ENCODE measurements around the gene PRDX6. TPM values are rescaled to one million over a fixed set of nuclear protein-coding genes. Genes with fewer than 3 reads are reported as not detected.
"Not testable (repeated sequence)": the region's sequence is repeated elsewhere in the genome, so short reads cannot be mapped to it uniquely, and the experiment has no call there.

Gene PRDX6
- total and polyA plus RNA-seq, 5 experiments from 2014 or later = 109 to 269 (median 181) TPM

- no peak overlapping the region for H3K4me3 Mint-ChIP-seq
- H3K27ac Mint-ChIP-seq = no peak overlapping the region
- POLR2A ChIA-PET = interaction anchor here (0.7 kb wide), 1 partner anchor 477 kb away, joined by 4 read pairs; no protein-coding TSS in a partner anchor
- no peak for DNase-seq
- no peak for ATAC-seq
- peaks cover 28 to 97% (median 31%) of the 10 kb centered on the region in 3 donors for H3K36me3 Mint-ChIP-seq
- H3K9me3 Mint-ChIP-seq = no peaks in the 10 kb centered on the region
- H3K27me3 Mint-ChIP-seq = no peaks in the 10 kb centered on the region
- peaks cover 13 to 24% (median 21%) of the 10 kb centered on the region in 4 donors for H3K4me1 Mint-ChIP-seq
Observed at GRCh38 chr1:173484276-173484675, 7.1 kb downstream of the PRDX6 start.

GRCh38 chr1:173485401-173485800 is 8.3 kb downstream of the PRDX6 start:
- DNase-seq (no peak), ATAC-seq (no peak)
- H3K27ac Mint-ChIP-seq = peak overlapping the region in 2 of 10 donors; percentile 25 to 68
- H3K27me3 Mint-ChIP-seq = no peaks in the 10 kb centered on the region
- peaks cover 28 to 94% (median 38%) of the 10 kb centered on the region in 3 donors for H3K36me3 Mint-ChIP-seq
- peaks cover 1 to 14% (median 10%) of the 10 kb centered on the region in 4 donors for H3K4me1 Mint-ChIP-seq
- H3K9me3 Mint-ChIP-seq = no peaks in the 10 kb centered on the region
- POLR2A ChIA-PET = no interaction called here
- H3K4me3 Mint-ChIP-seq = no peak overlapping the region

- no peaks in the 10 kb centered on the region for H3K9me3 Mint-ChIP-seq
- POLR2A ChIA-PET = no interaction called here
- no peaks in the 10 kb centered on the region for H3K27me3 Mint-ChIP-seq
- ATAC-seq (no peak), DNase-seq (no peak)
- H3K36me3 Mint-ChIP-seq = peaks cover 19 to 71% (median 38%) of the 10 kb centered on the region in 3 donors
- peak overlapping the region in 6 of 10 donors; percentile 3 to 69 (median 42) for H3K27ac Mint-ChIP-seq
- no peak overlapping the region for H3K4me3 Mint-ChIP-seq
- peaks cover 0 to 6% (median 1%) of the 10 kb centered on the region in 4 donors for H3K4me1 Mint-ChIP-seq
Observed at GRCh38 chr1:173488001-173488400, 10.9 kb downstream of the PRDX6 start.

- H3K36me3 Mint-ChIP-seq = peaks cover 18 to 61% (median 38%) of the 10 kb centered on the region in 3 donors
- H3K9me3 Mint-ChIP-seq = peaks cover 0 to 4% (median 0%) of the 10 kb centered on the region in 9 donors
- no peak overlapping the region for H3K4me3 Mint-ChIP-seq
- POLR2A ChIA-PET = no interaction called here
- H3K27me3 Mint-ChIP-seq = no peaks in the 10 kb centered on the region
- peaks cover 0 to 5% (median 1%) of the 10 kb centered on the region in 4 donors for H3K4me1 Mint-ChIP-seq
- ATAC-seq (no peak), DNase-seq (no peak)
- H3K27ac Mint-ChIP-seq = peak overlapping the region in 3 of 10 donors; percentile 9 to 44 (median 14)
Observed at GRCh38 chr1:173489149-173489600, 12.0 kb downstream of the PRDX6 start.

GRCh38 chr1:173489929-173490328 is 12.8 kb downstream of the PRDX6 start:
- peaks cover 0 to 4% (median 0%) of the 10 kb centered on the region in 9 donors for H3K9me3 Mint-ChIP-seq
- no peak for DNase-seq
- peaks cover 0 to 3% (median 1%) of the 10 kb centered on the region in 4 donors for H3K4me1 Mint-ChIP-seq
- POLR2A ChIA-PET = no interaction called here
- H3K27ac Mint-ChIP-seq = peak overlapping the region in 3 of 10 donors; percentile 12 to 62 (median 55)
- no peak for ATAC-seq
- H3K36me3 Mint-ChIP-seq = peaks cover 15 to 54% (median 37%) of the 10 kb centered on the region in 3 donors
- H3K4me3 Mint-ChIP-seq = no peak overlapping the region
- H3K27me3 Mint-ChIP-seq = no peaks in the 10 kb centered on the region

GRCh38 chr1:173491508-173491907 is 14.4 kb downstream of the PRDX6 start:
- Mint-ChIP-seq H3K9me3 (peaks cover 0 to 4% (median 0%) of the 10 kb centered on the region in 9 donors), H3K27me3 (no peaks in the 10 kb centered on the region), H3K4me3 (no peak overlapping the region), H3K36me3 (peaks cover 8 to 38% (median 29%) of the 10 kb centered on the region in 3 donors), H3K4me1 (peaks cover 0 to 2% (median 0%) of the 10 kb centered on the region in 4 donors), H3K27ac (no peak overlapping the region)
- POLR2A ChIA-PET = no interaction called here
- DNase-seq = no peak
- ATAC-seq = no peak

GRCh38 chr1:173493125-173493524 is 16.0 kb downstream of the PRDX6 start:
- H3K9me3 Mint-ChIP-seq, H3K27ac Mint-ChIP-seq, H3K27me3 Mint-ChIP-seq, POLR2A ChIA-PET, ATAC-seq, H3K4me1 Mint-ChIP-seq, H3K4me3 Mint-ChIP-seq, DNase-seq: not testable (repeated sequence)
- peaks cover 0 to 31% (median 22%) of the 10 kb centered on the region in 3 donors for H3K36me3 Mint-ChIP-seq

- no peak overlapping the region for H3K27ac Mint-ChIP-seq
- ATAC-seq (no peak), DNase-seq (no peak)
- H3K4me1 Mint-ChIP-seq = peaks cover 0 to 2% (median 0%) of the 10 kb centered on the region in 4 donors
- H3K4me3 Mint-ChIP-seq = no peak overlapping the region
- H3K9me3 Mint-ChIP-seq = peaks cover 0 to 7% (median 2%) of the 10 kb centered on the region in 9 donors
- peaks cover 0 to 19% (median 0%) of the 10 kb centered on the region in 3 donors for H3K36me3 Mint-ChIP-seq
- no peaks in the 10 kb centered on the region for H3K27me3 Mint-ChIP-seq
- POLR2A ChIA-PET = no interaction called here
Observed at GRCh38 chr1:173495609-173496267, 18.6 kb downstream of the PRDX6 start.

GRCh38 chr1:173496757-173497320 is 19.7 kb downstream of the PRDX6 start:
- H3K9me3 Mint-ChIP-seq = peaks cover 0 to 7% (median 2%) of the 10 kb centered on the region in 9 donors
- H3K27me3 Mint-ChIP-seq = no peaks in the 10 kb centered on the region
- POLR2A ChIA-PET = no interaction called here

GRCh38 chr1:173499729-173500128 is 22.6 kb downstream of the PRDX6 start:
- H3K36me3 Mint-ChIP-seq = peaks cover 0 to 7% (median 0%) of the 10 kb centered on the region in 3 donors
- POLR2A ChIA-PET = no interaction called here
- no peaks in the 10 kb centered on the region for H3K4me1 Mint-ChIP-seq
- H3K9me3 Mint-ChIP-seq = peaks cover 0 to 7% (median 2%) of the 10 kb centered on the region in 9 donors
- H3K27ac Mint-ChIP-seq = no peak overlapping the region
- DNase-seq = no peak
- ATAC-seq = no peak
- peaks cover 0 to 1% (median 0%) of the 10 kb centered on the region in 5 donors for H3K27me3 Mint-ChIP-seq
- H3K4me3 Mint-ChIP-seq = no peak overlapping the region

More at GRCh38 chr1:173496757-173497320, 19.7 kb downstream of the PRDX6 start:
- H3K4me1 Mint-ChIP-seq = no peaks in the 10 kb centered on the region
- DNase-seq (no peak), ATAC-seq (no peak)
- H3K36me3 Mint-ChIP-seq = peaks cover 0 to 19% (median 0%) of the 10 kb centered on the region in 3 donors
- H3K4me3 Mint-ChIP-seq = no peak overlapping the region
- no peak overlapping the region for H3K27ac Mint-ChIP-seq

GRCh38 chr1:173502104-173502503 is 25.0 kb downstream of the PRDX6 start:
- Mint-ChIP-seq H3K36me3 (peaks cover 0 to 3% (median 0%) of the 10 kb centered on the region in 3 donors), H3K27me3 (peaks cover 0 to 1% (median 0%) of the 10 kb centered on the region in 5 donors), H3K4me3 (no peak overlapping the region), H3K4me1 (peaks cover 0 to 1% (median 0%) of the 10 kb centered on the region in 4 donors), H3K27ac (peak overlapping the region in 1 of 10 donors; percentile 72), H3K9me3 (peaks cover 0 to 2% (median 0%) of the 10 kb centered on the region in 9 donors)
- POLR2A ChIA-PET = no interaction called here
- DNase-seq (no peak), ATAC-seq (no peak)

GRCh38 chr1:173503391-173503790 is 26.3 kb downstream of the PRDX6 start:
- no peaks in the 10 kb centered on the region for H3K9me3 Mint-ChIP-seq
- DNase-seq (no peak), ATAC-seq (no peak)
- H3K27me3 Mint-ChIP-seq = peaks cover 0 to 1% (median 0%) of the 10 kb centered on the region in 5 donors
- H3K4me1 Mint-ChIP-seq = peaks cover 0 to 1% (median 0%) of the 10 kb centered on the region in 4 donors
- peaks cover 0 to 3% (median 0%) of the 10 kb centered on the region in 3 donors for H3K36me3 Mint-ChIP-seq
- no peak overlapping the region for H3K4me3 Mint-ChIP-seq
- no peak overlapping the region for H3K27ac Mint-ChIP-seq
- POLR2A ChIA-PET = no interaction called here

- POLR2A ChIA-PET = no interaction called here
- Mint-ChIP-seq H3K27me3 (peaks cover 0 to 1% (median 0%) of the 10 kb centered on the region in 5 donors), H3K27ac (no peak overlapping the region)
Observed at GRCh38 chr1:173504268-173504667, 27.1 kb downstream of the PRDX6 start.

More at GRCh38 chr1:173504268-173504667, 27.1 kb downstream of the PRDX6 start:
- H3K9me3 Mint-ChIP-seq = no peaks in the 10 kb centered on the region
- DNase-seq (no peak), ATAC-seq (no peak)
- no peak overlapping the region for H3K4me3 Mint-ChIP-seq
- peaks cover 0 to 1% (median 0%) of the 10 kb centered on the region in 4 donors for H3K4me1 Mint-ChIP-seq
- H3K36me3 Mint-ChIP-seq = peaks cover 0 to 3% (median 0%) of the 10 kb centered on the region in 3 donors

Data from naive thymus-derived CD8-positive, alpha-beta T cell (primary cell).